HG02884 (cell line): ENCODE data around the gene TENM4.
"Not testable (repeated sequence)": the region's sequence is repeated elsewhere in the genome, so short reads cannot be mapped to it uniquely, and the experiment has no call there.

Experiments used
- ATAC-seq: cut with Tn5 transposase; IDR thresholded peaks from one replicate; pipeline ENCODE4 v1.9.1; 2021; ENCODE audit warnings: mild to moderate bottlenecking, moderate library complexity; ENCODE audit not compliant: unreplicated experiment

TENM4 gene

DNA sequence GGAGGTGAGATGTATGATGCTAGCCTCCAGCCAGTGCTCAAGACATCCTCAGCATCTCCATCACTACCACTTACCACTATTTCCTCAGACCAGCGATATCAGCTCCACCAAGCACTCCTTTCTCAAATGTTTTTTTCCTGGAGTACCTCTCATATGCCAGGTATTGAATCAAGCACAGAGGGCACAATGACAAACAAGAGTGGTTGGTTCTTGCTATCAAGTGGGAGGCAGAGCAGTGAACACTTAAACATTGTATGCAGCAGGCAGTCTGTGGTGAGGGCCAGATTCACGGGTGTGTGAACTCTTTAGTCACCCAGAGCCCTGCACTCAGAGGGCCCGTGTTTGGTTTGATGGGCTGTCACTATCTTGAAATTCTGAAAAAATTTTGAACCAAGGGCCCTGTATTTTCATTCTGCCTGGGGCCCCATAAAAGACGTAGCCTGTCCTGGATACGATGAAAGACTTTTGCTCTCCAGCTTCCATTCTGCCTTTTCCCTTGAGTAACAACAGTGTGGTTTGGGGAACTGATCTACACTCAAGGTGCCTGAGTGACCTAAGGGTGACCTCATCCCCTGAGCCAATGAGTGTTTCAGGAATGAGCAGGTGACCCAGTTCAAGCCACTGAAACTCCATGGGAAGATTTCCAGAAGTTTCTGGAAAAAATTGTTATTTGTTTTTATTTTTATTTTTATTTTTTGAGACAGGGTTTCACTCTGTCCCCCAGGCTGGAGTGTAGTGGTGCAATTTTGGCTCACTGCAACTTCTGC, 517.8 kb downstream of the TENM4 start:
- ATAC-seq = no peak

DNA sequence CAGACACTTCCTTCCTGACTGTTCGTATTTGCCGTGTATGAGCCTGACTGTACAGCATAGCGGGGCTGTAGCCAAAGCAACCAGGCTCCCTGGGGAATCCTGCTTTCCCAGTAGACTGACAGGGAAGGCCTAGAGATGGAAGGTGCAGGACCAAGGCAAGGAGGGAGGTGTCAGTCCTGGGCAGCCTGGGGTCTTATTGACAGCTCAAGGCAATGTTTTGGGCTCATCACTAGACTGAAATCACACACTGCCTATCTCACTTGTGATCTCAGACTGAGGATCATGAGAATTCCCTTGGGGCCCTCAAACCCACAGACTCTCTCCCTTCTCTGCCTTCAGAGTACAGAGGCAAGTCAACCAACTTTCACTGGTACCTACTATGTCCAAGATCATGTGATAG, 519.3 kb downstream of the TENM4 start:
- ATAC-seq = no peak

DNA sequence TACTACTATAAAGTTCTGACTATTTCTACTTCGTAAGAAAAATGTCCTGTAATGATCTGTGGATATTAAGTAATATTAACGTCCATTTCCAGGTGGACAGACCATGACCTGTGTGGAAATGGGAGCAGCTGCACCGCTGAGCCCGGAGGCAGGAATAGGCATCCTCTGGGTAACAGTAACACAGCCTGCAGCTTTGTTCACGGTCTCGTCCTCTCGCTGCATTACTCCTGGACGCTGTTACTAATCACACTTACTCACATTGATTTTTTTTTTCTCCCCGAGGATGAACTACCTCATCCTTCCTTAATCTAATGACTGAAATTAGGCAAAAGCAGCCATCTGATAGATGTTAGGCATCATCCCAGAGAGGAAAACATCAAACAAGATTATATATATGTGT, 520.5 kb downstream of the TENM4 start:
- no peak for ATAC-seq

DNA sequence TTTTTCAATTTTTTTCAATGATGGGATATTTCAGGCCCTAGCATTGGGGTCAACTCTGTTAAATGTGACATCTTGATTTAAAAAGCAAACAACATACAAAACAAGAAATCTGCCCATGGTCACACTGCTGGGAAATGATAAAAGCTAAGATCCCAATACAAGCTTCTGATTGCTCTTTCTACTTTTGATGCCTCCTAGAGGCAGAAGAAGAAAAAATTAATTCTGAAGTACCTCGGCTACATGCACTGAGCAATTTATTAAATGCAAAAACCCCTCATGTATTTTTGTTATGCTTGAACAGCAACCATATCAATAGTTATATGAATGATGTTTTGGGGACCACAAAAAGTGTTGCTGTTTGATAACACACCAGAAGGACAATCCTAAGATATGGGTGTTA, 524.1 kb downstream of the TENM4 start:
- ATAC-seq = no peak

DNA sequence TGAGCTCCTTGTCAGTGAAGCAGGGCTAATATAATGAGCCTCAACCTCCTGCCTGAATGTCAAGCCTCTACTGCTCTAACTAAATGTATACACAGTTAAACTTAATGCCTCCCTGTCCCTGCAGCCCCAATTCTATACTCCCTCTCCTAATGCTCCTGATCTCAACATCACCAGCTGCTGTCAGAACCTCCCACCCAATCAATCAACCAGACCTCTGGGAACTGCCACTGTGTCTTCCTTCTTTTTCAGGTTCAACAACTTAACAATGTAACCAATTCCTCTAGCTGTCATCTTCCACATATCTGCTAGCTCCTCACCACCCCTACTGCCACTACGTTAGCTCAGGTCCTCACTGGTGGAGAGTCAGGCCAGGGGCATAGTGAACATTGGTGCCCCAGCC, 526.3 kb downstream of the TENM4 start:
- ATAC-seq = no peak

DNA sequence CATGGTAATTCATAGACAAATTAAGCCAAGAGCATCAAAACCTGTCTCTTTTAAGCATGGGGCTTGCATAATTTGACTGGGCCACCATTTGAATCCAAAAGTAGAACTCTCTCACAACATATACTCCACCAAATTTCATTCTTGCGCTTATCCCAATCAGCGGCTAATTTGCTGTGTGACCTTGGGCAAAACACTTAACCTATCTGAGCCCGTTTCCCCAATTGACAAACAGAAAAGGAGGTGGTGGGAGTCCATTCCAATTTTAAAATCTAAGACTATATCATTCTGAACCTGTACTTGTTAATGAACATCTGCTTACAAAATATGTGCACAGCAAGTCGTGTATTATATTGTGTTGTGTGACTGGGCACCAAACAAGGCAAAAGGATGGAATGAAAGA, 528.1 kb downstream of the TENM4 start:
- ATAC-seq = no peak

DNA sequence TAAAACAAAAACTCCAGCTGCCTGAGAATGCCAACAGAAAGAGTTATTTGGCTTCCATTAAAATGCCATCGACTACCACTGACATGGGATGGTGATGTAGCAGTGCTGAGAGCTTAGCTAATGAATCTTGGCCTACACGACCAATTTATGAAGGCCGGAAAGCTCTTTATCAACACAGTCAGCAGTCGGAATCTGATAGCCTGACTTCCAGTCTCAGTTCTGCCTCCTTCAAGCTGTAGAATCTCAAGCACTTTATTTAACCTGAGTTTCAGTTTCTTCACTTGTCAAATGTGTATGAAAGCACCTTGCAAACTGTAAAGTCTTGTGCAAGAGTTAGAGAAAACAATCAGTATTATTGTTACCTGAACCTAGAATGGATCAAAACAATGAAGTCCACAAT, 530.5 kb downstream of the TENM4 start:
- ATAC-seq = no peak

DNA sequence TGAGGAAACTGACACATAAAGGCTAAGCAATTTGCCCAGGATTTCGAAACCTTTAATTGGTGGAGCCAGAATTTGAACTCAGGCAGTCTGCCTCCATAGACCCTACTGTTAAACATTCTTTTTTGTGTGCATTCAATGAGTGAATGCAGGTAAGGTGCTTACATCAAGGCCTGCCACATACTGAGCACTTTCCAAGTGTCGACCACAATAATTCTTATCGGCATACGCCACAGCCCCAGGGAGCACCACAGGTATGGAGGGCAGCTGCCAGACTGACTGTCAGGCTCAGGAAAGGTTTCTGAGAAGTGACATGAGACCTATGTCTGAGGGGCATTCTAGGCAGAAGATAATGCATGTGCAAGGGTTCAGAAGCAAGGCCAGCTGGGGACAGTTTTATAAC, 531.4 kb downstream of the TENM4 start:
- no peak for ATAC-seq

DNA sequence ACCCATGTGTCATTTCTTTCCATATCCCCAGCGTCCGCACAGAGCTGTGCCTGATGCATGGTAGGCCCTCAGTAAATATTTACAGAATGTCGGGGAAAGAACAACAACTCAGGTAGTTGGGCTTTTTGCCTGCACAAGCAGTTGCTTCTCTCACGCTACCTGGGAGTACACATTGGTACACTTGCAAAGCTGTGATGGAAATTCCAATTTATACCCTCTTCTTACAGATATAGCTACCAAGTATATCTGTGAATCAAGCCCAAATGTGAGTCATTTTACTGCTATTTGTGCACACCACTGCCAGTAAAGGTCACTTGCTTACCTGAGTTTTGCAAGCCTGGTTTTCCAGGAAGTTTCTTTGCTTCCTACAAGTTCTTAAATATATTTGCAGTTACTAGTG, 533.2 kb downstream of the TENM4 start:
- ATAC-seq = no peak

DNA sequence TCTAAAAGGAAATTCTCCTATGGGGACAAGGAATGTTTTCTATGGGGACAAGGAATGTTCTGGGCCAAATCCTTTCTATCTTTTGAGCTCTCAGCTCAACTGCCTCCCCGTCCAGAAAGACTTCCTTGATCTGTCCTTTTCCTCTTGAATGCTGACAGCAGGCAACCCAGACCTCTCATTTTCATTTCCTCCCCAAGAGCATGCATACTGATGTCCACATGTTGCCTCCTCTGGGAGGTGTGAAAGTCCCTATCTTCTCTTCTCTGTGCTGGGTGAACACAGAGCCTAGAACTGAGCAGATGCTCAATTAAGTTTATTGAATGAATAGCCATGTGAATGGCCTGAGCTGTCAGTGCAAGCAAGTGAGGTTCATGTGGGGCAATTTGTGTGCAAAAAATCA, 534.3 kb downstream of the TENM4 start:
- ATAC-seq = no peak

DNA sequence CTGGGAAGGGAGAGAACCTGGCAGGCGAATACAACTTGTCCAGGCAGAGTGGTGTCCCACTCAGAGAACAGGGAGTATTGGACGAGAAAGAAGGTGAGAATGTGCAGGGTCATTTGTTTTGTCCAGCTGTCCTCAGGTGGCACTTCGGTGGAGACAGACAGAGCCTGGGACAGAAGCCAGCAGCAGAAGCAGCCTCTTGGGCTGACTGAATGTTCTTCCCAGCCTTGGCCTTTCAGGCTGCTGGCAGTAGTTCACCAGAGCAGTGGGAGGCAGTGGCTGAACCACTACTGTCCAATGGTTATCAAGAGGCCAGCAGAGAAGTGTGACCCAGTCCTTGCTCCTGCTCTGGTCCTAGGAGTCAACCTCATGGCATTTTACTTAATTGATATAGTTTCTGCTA, 535.1 kb downstream of the TENM4 start:
- no peak for ATAC-seq

DNA sequence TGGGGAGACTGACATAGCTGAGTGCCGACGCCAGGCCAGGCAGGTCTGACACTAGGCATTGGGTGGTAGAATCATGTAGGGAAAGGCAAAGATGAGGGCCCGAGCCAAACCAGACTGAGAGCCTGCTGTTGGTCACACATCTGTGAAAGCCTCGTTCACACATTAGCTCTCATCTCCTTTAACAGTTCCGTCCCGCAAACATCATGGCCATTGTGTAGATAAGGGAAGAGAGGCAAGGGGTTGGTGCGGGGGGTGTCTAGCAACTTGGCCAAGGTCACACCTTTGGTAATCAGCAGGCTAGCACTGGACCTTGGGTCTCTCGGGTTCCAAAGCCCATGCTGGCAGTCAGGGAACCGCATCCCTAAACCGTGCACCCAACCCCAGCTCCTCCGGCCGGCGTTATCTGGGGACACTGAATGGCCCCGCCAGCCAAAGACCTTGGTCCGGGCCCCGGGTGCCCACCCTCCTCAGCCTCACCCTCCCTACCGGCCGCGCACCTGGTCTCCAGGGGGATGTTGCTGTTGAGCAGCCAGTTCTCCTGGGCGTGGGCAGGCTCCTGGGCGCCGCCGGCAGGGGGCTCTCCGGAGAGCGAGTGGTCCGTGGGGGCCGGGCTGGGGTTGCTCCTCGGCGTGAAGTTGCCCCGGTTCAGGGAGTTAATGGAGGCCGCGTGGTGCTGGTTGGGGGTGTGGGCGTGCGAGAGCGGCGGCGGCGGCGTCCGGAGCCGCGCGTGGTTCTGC, 537.9 kb downstream of the TENM4 start:
- ATAC-seq = no peak

DNA sequence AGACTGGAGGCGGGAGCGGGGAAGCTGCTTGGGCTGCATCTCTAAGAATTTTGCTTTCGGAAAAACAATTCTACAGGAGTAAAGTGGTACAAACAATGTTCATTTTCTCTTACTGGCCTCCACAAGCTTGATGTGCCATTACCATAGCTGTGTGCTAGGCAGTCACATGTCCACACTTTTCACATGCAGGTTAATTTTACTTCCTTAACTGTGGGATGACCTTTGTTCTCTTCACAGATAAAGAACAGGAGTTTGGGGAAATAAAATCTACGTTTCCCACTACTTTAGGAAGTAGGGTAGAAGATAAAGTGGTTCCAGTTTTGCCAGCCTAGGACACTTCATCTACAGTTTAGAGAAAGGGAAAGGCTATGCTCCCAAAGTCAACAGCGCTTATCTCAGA, 539.0 kb downstream of the TENM4 start:
- no peak for ATAC-seq

DNA sequence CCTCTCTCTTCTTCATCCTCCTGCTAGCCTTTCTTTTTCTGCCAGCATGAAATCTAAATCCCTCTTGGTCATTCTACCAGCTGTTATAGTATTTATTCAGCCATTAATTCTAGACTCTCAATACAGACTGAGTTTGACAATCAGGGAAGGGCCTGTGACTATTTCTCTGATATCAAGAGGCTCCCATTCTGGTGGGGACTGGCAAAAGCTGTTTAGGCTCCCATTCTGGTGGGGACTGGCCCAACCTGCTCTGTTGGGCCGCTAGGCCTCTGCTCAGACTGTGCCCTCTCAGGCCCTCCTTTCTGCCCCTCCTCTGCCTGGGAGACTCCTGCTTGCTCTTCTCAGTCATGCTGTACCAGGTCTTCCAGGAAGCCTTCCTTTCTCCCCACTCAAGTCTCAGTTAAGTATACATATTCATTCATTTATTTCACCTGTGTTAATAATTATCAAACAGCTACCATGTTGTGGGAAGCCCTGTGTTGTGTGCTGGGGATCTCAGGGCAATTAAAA, 542.5 kb downstream of the TENM4 start:
- no peak for ATAC-seq

DNA sequence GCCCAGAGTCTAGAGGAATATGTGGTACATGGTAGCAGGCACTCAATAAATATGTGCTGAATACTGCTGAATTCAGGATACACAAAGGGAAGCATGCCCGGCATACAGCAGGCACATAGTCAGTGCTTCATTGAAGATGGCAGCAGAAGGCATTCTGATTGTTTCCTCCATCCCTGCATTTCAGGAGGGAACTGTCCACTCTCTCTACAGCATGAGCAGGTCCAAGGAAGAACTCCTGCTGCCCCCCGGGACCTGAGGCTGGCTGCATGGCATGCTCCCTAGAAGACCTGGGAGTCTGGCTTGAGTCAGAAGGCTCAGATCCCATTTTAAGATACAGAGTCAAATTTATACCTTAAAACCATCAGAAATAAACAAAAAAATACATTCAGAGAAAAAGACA, 546.8 kb downstream of the TENM4 start:
- ATAC-seq = no peak

DNA sequence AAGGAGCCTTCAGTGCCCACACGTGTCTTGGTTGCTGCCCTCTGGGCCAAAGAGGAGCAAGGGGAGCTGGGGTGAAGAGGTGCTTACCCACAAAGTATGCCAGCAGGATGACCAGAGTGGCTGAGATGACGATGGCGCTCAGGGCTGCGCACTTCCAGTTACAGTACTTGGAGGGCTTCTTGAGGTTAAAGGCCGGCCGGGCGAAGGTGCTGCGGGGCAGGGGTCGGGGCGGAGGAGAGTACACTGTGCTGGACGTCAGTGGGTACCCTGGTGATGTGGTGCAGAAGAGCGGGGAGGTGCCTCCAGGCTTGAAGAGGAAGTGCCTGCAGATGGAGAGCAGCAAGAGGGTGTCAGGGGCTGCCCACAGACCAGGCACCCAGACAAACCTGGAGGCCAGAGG, 551.1 kb downstream of the TENM4 start:
- no peak for ATAC-seq

DNA sequence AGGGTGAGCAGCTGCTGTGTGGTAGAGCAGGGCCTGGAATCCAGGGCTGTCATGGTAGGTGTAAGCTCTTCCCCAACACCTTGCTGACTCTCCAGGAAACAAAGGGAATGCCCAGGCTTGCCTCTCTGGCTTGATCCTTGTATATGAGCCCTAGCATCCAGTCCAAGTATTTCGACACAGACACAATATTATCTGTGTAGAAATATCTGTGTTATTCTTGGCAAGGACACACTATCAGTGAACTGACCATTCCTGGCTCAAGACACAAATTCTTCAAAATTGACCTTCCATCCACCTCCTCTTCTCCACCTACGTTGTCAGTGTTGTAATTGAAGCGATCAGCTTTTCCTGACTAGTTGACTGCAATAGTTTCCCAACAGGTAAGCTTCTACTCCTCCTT, 554.2 kb downstream of the TENM4 start:
- no peak for ATAC-seq

DNA sequence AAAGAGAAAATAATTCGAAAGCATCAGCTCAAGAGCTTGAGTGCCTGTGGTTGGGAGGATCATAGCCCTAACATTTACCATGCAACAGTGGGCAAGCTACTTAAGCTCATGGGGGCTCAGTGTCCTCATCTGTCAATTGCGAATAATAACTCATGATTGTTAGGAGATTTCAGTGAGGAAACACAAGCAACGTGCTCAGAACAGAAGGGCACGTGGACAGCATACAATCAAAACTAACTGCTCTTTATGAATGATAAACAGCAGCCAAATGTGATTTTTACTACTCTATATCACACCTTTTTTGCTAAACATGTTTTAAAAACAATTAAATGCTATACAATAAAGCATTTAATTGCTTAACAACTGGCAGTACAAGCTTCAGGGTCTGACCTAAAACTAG, 556.1 kb downstream of the TENM4 start:
- ATAC-seq = no peak

DNA sequence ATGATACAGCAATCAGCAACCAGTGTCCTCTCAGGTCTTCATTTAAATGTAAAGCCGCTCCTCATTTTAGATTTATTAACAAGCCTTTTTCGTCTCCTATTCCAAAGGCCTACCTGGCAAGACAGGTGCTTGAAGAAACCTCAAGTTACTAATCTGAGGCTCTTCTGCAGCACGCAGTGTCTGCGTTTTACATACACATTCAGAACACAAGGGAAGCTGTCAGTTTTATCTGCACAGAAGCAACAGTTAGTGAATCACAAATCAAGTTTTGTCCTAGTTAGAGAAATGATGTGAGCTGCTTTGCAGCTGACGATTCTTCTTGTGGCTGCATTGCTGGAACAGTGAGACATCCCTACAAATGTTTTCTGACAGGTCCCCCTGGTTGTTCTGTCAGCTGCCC, 557.3 kb downstream of the TENM4 start:
- no peak for ATAC-seq

DNA sequence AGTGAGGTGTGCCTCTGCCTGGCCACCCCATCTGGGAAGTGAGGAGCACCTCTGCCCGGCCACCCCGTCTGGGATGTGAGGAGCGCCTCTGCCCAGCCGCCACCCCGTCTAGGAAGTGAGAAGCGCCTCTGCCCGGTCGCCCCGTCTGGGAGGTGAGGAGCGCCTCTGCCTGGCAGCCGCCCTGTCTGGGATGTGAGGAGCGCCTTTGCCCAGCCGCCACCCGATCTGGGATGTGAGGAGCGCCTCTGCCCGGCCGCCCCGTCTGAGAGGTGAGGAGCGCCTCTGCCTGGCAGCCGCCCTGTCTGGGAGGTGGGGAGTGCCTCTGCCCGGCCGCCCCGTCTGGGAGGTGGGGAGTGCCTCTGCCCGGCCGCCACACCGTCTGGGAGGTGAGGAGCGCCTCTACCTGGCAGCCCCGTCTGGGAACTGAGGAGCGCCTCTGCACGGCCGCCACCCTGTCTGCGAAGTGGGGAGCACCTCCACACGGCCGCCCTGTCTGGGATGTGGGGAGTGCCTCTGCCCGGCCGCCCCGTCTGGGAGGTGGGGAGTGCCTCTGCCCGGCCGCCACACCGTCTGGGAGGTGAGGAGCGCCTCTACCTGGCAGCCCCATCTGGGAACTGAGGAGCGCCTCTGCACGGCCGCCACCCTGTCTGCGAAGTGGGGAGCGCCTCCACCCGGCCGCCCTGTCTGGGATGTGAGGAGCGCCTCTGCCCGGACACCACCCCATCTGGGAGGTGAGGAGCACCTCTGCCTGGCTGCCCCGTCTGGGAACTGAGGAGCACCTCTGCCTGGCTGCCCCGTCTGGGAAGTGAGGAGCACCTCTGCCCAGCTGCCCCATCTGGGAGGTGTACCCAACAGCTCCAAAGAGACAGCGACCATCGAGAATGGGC, 561.5 kb downstream of the TENM4 start:
- not testable (repeated sequence) for ATAC-seq

DNA sequence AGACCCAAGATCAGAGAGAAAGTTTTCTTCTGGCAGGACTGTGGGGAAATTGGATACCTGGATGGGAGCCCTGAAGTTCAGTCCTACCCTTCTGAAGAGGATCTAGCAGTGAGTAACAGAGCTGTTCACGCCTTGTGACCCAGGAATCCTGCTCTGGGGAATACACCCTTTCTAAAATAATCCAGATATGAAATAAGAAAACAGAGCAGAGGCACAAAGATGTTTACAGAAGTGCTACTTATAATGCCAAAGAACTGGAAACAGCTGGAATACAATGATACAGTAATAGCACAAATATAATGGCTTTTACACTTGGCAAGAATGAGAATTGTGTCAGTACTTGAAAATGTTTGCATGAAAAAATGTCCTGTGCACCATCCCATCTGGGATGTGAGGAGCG, 562.2 kb downstream of the TENM4 start:
- no peak for ATAC-seq
